HG02763 (cell line): ENCODE data around the gene TAS2R30.
"Not testable (repeated sequence)": the region's sequence is repeated elsewhere in the genome, so short reads cannot be mapped to it uniquely, and the experiment has no call there.

ENCODE experiments used
- ATAC-seq: cut with Tn5 transposase; IDR thresholded peaks from one replicate; pipeline ENCODE4 v1.9.1; 2021; ENCODE audit warnings: mild to moderate bottlenecking, moderate library complexity; ENCODE audit not compliant: unreplicated experiment

Gene TAS2R30

GRCh38 chr12:11130999-11131398 lies 3.4 kb downstream of the TAS2R30 start:
- ATAC-seq = no peak

DNA sequence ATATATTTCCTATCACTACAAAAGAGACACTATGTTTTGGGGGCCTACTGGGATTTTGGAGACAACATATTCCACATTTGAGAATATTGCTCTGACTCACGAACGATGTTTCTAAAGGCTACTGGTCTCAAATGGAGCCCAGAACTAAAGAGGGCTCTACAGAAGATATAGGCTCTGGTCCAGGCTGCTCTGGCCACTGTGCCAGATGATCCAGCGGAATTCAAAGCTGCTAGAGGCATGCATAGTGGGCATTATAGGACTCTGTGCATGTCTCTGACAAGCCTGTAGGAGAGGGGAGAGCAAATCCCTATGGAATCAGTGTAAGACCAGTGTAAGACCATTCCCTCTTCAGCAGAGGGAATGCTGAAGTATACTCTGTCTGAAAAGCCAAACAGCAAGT lies 4.1 kb downstream of the TAS2R30 start:
- ATAC-seq = no peak

- not testable (repeated sequence) for ATAC-seq
These were observed 20.3 kb downstream of the TAS2R30 start for GRCh38 chr12:11114130-11114529.

GRCh38 chr12:11111213-11111612 lies 23.2 kb downstream of the TAS2R30 start:
- ATAC-seq = not testable (repeated sequence)

- no peak for ATAC-seq
These were observed 25.6 kb downstream of the TAS2R30 start for GRCh38 chr12:11108862-11109261.

DNA sequence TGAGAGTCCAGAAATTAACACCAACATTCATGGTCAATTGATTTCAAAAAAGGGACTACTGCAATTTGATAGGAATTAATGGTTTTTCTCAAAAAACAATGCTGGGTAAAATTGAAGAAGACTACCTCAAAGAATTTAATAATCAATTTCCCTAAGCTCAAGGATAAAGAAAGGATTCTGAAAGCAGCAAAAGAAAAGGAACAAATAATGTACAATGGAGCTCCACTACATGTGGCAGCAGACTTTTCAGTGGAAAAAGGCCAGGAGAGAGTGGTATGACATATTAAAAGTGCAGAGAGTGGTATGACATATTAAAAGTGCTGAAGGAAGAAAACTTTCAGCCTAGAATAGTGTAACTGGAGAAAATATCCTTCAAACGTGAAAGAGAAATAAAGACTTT lies 26.7 kb downstream of the TAS2R30 start:
- ATAC-seq = no peak

- ATAC-seq = no peak
These were observed 28.2 kb downstream of the TAS2R30 start for GRCh38 chr12:11106288-11106687.

GRCh38 chr12:11105546-11105945 lies 28.9 kb downstream of the TAS2R30 start:
- ATAC-seq = no peak

GRCh38 chr12:11094910-11095309 lies 39.5 kb downstream of the TAS2R30 start:
- ATAC-seq = not testable (repeated sequence)

- no peak for ATAC-seq
These were observed 42.3 kb downstream of the TAS2R30 start, which contains the start of gene TAS2R43 for GRCh38 chr12:11092128-11092527. Gene TAS2R43, minus strand, starts transcription at chr12:11092313. Its CDS starts 84 bp downstream, at chr12:11092229.

- no peak for ATAC-seq
These were observed 45.2 kb downstream of the TAS2R30 start for GRCh38 chr12:11089246-11089645.

DNA sequence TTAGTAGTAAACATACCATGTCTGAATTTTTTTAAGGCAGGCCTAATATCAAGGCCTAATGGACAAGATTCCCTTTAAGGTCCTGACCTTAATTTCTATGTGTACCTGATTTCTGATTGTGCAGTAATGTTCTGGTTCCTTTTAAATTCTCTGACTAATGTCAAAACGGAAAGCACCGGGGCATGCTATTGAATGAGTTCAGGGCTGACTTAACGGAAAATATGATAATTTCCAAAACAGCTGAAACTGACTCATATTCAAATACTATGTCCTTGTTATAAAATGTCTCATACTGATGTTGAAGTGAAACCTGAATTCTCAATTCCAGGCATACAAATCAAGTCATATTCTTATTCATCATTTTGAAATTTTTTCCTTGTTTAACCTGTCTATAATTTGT lies 49.0 kb downstream of the TAS2R30 start:
- ATAC-seq = no peak
